ENCODE results near the gene BOK.

GRCh38 chr2:241615522-241616052 is 57.0 kb downstream of the BOK start:
- TF ChIP-seq CTCF (IDR thresholded peaks at IDR 0.05; ENCODE audit: low read depth, low read length): no peak
- no peak for TF ChIP-seq EZH2phosphoT487 (IDR thresholded peaks at IDR 0.05; ENCODE audit: low read depth)
